Measurements from ENCODE around the gene NETO1. TPM values are rescaled to one million over a fixed set of nuclear protein-coding genes. Genes with fewer than 3 reads are reported as not detected.

NETO1 gene
- total and polyA plus RNA-seq, 10 of the 15 experiments (the other 5 are each of a cell fraction or from before 2014, with no cell fraction given): 0.52 TPM; not detected in 9

DNA sequence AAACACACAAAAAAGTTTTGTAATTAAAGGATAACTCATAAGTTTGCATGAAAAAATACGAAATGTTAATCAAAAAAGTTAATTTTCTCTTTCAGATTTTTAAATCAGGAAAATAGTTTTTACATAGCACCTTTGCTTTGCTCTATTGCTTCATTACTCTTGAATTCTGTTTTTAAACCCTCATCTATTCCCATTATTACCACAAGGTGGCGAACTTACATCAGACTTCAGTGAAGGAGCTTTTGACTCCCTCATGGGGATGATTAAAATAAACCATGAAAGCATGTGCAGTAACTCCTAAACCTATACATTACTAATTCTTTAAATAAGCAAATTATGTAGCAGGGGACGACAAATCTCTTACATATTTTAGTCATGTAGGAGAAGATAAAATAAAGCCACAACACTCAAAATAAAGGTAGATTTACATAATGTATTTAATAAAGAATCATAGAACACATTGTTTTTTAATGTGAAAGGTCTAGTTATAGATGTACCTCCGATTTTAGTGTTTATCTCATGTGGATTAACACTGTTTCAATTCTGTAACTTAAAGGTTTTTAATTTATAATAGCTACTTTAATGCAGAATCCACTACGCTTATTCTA is 105.2 kb downstream of the NETO1 start:
- H2AFZ ChIP-seq (ENCODE audit: control insufficient read depth, low read depth, low read length): no peak overlapping the region
- no peaks in the 10 kb centered on the region for H4K20me1 ChIP-seq (ENCODE audit: control insufficient read depth, insufficient read depth)
- BruUV-seq (replicated peaks): no TSS peak
- intact Hi-C loops (cut with micrococcal nuclease; ENCODE audit: unreplicated experiment): loop anchor here (1.0 to 10.0 kb wide), 4 partner anchors 110 to 1352 kb away; no protein-coding TSS in a partner anchor
- H3K9me3 ChIP-seq (replicated peaks; ENCODE audit: control insufficient read depth, insufficient read depth, low read length): no peaks in the 10 kb centered on the region
- DNase-seq (ENCODE audit: low read depth, low spot score): peak; percentile 12
- no peaks in the 10 kb centered on the region for H3K36me3 ChIP-seq (ENCODE audit: control insufficient read depth in 2 of 2, insufficient read depth in 2 of 2, low read length in 1 of 2)
- ChIA-PET RAD21 (ENCODE audit: unreplicated experiment) (interaction anchor here (1.0 to 2.1 kb wide), 5 partner anchors 8 to 1080 kb away, joined by 3 to 14 read pairs (median 5); no protein-coding TSS in a partner anchor), SMC1A (ENCODE audit: uncharacterized antibody, unreplicated experiment) (interaction anchor here (0.7 to 3.0 kb wide), 9 partner anchors 10 to 1086 kb away, joined by 3 to 26 read pairs (median 5); no protein-coding TSS in a partner anchor), POLR2A (interaction anchor here (0.7 kb wide), 1 partner anchor 17 kb away, joined by 4 read pairs; no protein-coding TSS in a partner anchor), CTCF (interaction anchor here (0.6 to 3.8 kb wide), 22 partner anchors 10 to 1103 kb away, joined by 3 to 41 read pairs (median 4); no protein-coding TSS in a partner anchor)
- peak; percentile 86 for ATAC-seq
- no peaks in the 10 kb centered on the region for H3K4me1 ChIP-seq (ENCODE audit: control insufficient read depth, insufficient read depth, low read length)
- FAIRE-seq: peak; percentile 96
- no peaks in the 10 kb centered on the region for H3K27me3 ChIP-seq (replicated peaks in 1 of 2; ENCODE audit: control insufficient read depth in 2 of 2, insufficient read depth in 2 of 2, low read length in 1 of 2)
- 0% methylated on average over 5 of the region's 5 CpGs for WGBS (ENCODE audit: insufficient coverage, insufficient replicate concordance, low lambda C conversion rate, missing lambda C conversion rate)
- in situ Hi-C loops (cut with MboI): loop anchor here (5.0 to 25.0 kb wide), 3 partner anchors 372 to 1350 kb away; no protein-coding TSS in a partner anchor
- H3K79me2 ChIP-seq (ENCODE audit: control insufficient read depth, insufficient read depth, low read length): no peaks in the 10 kb centered on the region
- H3K4me2 ChIP-seq (ENCODE audit: control insufficient read depth, insufficient read depth): no peak overlapping the region
- no peak overlapping the region for H3K4me3 ChIP-seq
- no peak overlapping the region for H3K27ac ChIP-seq (ENCODE audit: control insufficient read depth, insufficient read depth)
- no peak overlapping the region for H3K9ac ChIP-seq (ENCODE audit: control insufficient read depth, insufficient read depth, low read length)
- TF ChIP-seq, protein P1, sequence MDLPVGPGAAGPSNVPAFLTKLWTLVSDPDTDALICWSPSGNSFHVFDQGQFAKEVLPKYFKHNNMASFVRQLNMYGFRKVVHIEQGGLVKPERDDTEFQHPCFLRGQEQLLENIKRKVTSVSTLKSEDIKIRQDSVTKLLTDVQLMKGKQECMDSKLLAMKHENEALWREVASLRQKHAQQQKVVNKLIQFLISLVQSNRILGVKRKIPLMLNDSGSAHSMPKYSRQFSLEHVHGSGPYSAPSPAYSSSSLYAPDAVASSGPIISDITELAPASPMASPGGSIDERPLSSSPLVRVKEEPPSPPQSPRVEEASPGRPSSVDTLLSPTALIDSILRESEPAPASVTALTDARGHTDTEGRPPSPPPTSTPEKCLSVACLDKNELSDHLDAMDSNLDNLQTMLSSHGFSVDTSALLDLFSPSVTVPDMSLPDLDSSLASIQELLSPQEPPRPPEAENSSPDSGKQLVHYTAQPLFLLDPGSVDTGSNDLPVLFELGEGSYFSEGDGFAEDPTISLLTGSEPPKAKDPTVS (IDR thresholded peaks at IDR 0.05; ENCODE audit: low read depth, low read length): no peak
- TF ChIP-seq SMC3 (IDR thresholded peaks at IDR 0.05; ENCODE audit: borderline replicate concordance, low read length) (peak; percentile 68; the same call in 1 of the 2 replicates), HDAC6 (IDR thresholded peaks at IDR 0.05; ENCODE audit: unreplicated experiment) (no peak), BACH1 (IDR thresholded peaks at IDR 0.05; ENCODE audit: borderline replicate concordance) (no peak), RB1 (IDR thresholded peaks at IDR 0.05; ENCODE audit: borderline replicate concordance) (no peak)
- TF ChIP-seq, protein P2, sequence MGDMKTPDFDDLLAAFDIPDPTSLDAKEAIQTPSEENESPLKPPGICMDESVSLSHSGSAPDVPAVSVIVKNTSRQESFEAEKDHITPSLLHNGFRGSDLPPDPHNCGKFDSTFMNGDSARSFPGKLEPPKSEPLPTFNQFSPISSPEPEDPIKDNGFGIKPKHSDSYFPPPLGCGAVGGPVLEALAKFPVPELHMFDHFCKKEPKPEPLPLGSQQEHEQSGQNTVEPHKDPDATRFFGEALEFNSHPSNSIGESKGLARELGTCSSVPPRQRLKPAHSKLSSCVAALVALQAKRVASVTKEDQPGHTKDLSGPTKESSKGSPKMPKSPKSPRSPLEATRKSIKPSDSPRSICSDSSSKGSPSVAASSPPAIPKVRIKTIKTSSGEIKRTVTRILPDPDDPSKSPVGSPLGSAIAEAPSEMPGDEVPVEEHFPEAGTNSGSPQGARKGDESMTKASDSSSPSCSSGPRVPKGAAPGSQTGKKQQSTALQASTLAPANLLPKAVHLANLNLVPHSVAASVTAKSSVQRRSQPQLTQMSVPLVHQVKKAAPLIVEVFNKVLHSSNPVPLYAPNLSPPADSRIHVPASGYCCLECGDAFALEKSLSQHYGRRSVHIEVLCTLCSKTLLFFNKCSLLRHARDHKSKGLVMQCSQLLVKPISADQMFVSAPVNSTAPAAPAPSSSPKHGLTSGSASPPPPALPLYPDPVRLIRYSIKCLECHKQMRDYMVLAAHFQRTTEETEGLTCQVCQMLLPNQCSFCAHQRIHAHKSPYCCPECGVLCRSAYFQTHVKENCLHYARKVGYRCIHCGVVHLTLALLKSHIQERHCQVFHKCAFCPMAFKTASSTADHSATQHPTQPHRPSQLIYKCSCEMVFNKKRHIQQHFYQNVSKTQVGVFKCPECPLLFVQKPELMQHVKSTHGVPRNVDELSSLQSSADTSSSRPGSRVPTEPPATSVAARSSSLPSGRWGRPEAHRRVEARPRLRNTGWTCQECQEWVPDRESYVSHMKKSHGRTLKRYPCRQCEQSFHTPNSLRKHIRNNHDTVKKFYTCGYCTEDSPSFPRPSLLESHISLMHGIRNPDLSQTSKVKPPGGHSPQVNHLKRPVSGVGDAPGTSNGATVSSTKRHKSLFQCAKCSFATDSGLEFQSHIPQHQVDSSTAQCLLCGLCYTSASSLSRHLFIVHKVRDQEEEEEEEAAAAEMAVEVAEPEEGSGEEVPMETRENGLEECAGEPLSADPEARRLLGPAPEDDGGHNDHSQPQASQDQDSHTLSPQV (IDR thresholded peaks at IDR 0.05): no peak
- TF ChIP-seq, protein P3, sequence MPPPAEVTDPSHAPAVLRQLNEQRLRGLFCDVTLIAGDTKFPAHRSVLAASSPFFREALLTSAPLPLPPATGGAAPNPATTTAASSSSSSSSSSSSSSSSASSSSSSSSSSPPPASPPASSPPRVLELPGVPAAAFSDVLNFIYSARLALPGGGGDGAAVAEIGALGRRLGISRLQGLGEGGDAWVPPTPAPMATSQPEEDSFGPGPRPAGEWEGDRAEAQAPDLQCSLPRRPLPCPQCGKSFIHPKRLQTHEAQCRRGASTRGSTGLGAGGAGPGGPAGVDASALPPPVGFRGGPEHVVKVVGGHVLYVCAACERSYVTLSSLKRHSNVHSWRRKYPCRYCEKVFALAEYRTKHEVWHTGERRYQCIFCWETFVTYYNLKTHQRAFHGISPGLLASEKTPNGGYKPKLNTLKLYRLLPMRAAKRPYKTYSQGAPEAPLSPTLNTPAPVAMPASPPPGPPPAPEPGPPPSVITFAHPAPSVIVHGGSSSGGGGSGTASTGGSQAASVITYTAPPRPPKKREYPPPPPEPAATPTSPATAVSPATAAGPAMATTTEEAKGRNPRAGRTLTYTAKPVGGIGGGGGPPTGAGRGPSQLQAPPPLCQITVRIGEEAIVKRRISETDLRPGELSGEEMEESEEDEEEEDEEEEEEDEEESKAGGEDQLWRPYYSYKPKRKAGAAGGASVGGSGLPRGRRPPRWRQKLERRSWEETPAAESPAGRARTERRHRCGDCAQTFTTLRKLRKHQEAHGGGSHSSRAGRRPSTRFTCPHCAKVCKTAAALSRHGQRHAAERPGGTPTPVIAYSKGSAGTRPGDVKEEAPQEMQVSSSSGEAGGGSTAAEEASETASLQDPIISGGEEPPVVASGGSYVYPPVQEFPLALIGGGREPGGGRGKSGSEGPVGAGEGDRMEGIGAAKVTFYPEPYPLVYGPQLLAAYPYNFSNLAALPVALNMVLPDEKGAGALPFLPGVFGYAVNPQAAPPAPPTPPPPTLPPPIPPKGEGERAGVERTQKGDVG (CRISPR knock-in tag; IDR thresholded peaks at IDR 0.05): no peak
- TF ChIP-seq, protein P4, sequence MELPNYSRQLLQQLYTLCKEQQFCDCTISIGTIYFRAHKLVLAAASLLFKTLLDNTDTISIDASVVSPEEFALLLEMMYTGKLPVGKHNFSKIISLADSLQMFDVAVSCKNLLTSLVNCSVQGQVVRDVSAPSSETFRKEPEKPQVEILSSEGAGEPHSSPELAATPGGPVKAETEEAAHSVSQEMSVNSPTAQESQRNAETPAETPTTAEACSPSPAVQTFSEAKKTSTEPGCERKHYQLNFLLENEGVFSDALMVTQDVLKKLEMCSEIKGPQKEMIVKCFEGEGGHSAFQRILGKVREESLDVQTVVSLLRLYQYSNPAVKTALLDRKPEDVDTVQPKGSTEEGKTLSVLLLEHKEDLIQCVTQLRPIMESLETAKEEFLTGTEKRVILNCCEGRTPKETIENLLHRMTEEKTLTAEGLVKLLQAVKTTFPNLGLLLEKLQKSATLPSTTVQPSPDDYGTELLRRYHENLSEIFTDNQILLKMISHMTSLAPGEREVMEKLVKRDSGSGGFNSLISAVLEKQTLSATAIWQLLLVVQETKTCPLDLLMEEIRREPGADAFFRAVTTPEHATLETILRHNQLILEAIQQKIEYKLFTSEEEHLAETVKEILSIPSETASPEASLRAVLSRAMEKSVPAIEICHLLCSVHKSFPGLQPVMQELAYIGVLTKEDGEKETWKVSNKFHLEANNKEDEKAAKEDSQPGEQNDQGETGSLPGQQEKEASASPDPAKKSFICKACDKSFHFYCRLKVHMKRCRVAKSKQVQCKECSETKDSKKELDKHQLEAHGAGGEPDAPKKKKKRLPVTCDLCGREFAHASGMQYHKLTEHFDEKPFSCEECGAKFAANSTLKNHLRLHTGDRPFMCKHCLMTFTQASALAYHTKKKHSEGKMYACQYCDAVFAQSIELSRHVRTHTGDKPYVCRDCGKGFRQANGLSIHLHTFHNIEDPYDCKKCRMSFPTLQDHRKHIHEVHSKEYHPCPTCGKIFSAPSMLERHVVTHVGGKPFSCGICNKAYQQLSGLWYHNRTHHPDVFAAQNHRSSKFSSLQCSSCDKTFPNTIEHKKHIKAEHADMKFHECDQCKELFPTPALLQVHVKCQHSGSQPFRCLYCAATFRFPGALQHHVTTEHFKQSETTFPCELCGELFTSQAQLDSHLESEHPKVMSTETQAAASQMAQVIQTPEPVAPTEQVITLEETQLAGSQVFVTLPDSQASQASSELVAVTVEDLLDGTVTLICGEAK (IDR thresholded peaks at IDR 0.05; ENCODE audit: borderline replicate concordance): no peak
